Astrocyte (in vitro differentiated cells and primary cell): ENCODE results near the gene GABBR2. TPM values are rescaled to one million over a fixed set of nuclear protein-coding genes. Genes with fewer than 3 reads are reported as not detected.

Experiments used
- DNase-seq: peaks from one replicate; pipeline ENCODE4 v3.0.0-alpha.2; 2010; ENCODE audit warnings: low read depth
- FAIRE-seq: peaks from 2 replicates; lab custom pipeline; 2011; peaks lifted over from hg19 to GRCh38; lab: Jason Lieb, UNC
- H2AFZ ChIP-seq: 2 replicates; pipeline ENCODE4 v1.6.0; 2012; ENCODE audit warnings: low read depth, low read length, inconsistent platforms
- H3K27ac ChIP-seq: 2 replicates; pipeline ENCODE4 v1.5.1; 2011; ENCODE audit warnings: low read depth, low read length, inconsistent platforms
- H3K27me3 ChIP-seq: 2 replicates; pipeline ENCODE4 v1.6.0; 2011; ENCODE audit warnings: low read length, inconsistent platforms; ENCODE audit not compliant: insufficient read depth
- H3K36me3 ChIP-seq: 2 replicates; pipeline ENCODE4 v1.5.1; 2011; ENCODE audit warnings: low read length, inconsistent platforms; ENCODE audit not compliant: insufficient read depth
- H3K4me1 ChIP-seq: 2 replicates; pipeline ENCODE4 v1.5.1; 2011; ENCODE audit warnings: low read length, inconsistent platforms; ENCODE audit not compliant: insufficient read depth
- H3K4me2 ChIP-seq: 2 replicates; pipeline ENCODE4 v1.6.0; 2012; ENCODE audit warnings: low read length, inconsistent platforms
- H3K4me3 ChIP-seq: 2 replicates; pipeline ENCODE4 v1.5.1; 2011; ENCODE audit warnings: low read depth, mild to moderate bottlenecking, low read length, inconsistent platforms; ENCODE audit not compliant: insufficient read depth
- H3K79me2 ChIP-seq: 2 replicates; pipeline ENCODE4 v1.6.0; 2012; ENCODE audit warnings: mild to moderate bottlenecking, low read length, inconsistent platforms; ENCODE audit not compliant: insufficient read depth
- H3K9ac ChIP-seq: 2 replicates; pipeline ENCODE4 v1.6.0; 2012; ENCODE audit warnings: mild to moderate bottlenecking, low read length, inconsistent platforms
- H3K9me3 ChIP-seq: 2 replicates; pipeline ENCODE4 v1.5.1; 2012; ENCODE audit warnings: low read depth, mild to moderate bottlenecking, low read length, inconsistent platforms; ENCODE audit not compliant: insufficient read depth
- H4K20me1 ChIP-seq: 2 replicates; pipeline ENCODE4 v1.6.0; 2012; ENCODE audit warnings: low read length, inconsistent platforms; ENCODE audit not compliant: insufficient read depth
- H3K27ac Mint-ChIP-seq: one replicate; pipeline ENCODE4 v1.8.0; 2021; ENCODE audit warnings: mild to moderate bottlenecking, mixed read lengths; ENCODE audit not compliant: unreplicated experiment
- H3K27me3 Mint-ChIP-seq: one replicate; pipeline ENCODE4 v1.8.0; 2021; ENCODE audit warnings: low read depth, mixed read lengths; ENCODE audit not compliant: unreplicated experiment
- H3K36me3 Mint-ChIP-seq: one replicate; pipeline ENCODE4 v1.8.0; 2021; ENCODE audit warnings: low read depth, mixed read lengths; ENCODE audit not compliant: unreplicated experiment
- H3K4me1 Mint-ChIP-seq: one replicate; pipeline ENCODE4 v1.8.0; 2021; ENCODE audit warnings: low read depth, mixed read lengths; ENCODE audit not compliant: unreplicated experiment
- H3K4me3 Mint-ChIP-seq: one replicate; pipeline ENCODE4 v1.8.0; 2021; ENCODE audit warnings: mild to moderate bottlenecking, moderate library complexity, mixed read lengths; ENCODE audit not compliant: unreplicated experiment
- H3K9me3 Mint-ChIP-seq: one replicate; pipeline ENCODE4 v1.8.0; 2021; ENCODE audit warnings: mild to moderate bottlenecking, mixed read lengths; ENCODE audit not compliant: unreplicated experiment
- CTCF ChIP-seq: IDR thresholded peaks from 2 replicates; pipeline ENCODE4 v1.5.1; 2011; ENCODE audit warnings: low read depth, mild to moderate bottlenecking, inconsistent platforms, low read length, moderate library complexity; ENCODE audit not compliant: insufficient read depth
- EZH2 ChIP-seq: IDR thresholded peaks from 2 replicates; pipeline ENCODE4 v1.6.1; 2012; ENCODE audit warnings: mild to moderate bottlenecking, low read length, inconsistent platforms; ENCODE audit not compliant: insufficient read depth
- total RNA-seq: library from RNA; stranded (reverse); gene quantifications from 2 replicates; pipeline ENCODE4 v1.2.1, GENCODE V29; 2021

The GABBR2 gene
- total RNA-seq, 1 donor from 2014 or later: 2.0 TPM

GRCh38 chr9:98541684-98542230 is 167.0 kb downstream of the GABBR2 start:
- Mint-ChIP-seq H3K4me1 (peaks cover 8% of the 10 kb centered on the region), H3K27ac (peak overlapping the region; percentile 47), H3K27me3 (peaks cover 11% of the 10 kb centered on the region), H3K9me3 (peaks cover 6% of the 10 kb centered on the region), H3K4me3 (no peak overlapping the region), H3K36me3 (no peaks in the 10 kb centered on the region)
- H3K9ac ChIP-seq: no peak overlapping the region
- FAIRE-seq (no peak), DNase-seq (no peak)
- TF ChIP-seq EZH2: no peak
- no peak for TF ChIP-seq CTCF
- no peaks in the 10 kb centered on the region for H3K36me3 ChIP-seq
- H3K27ac ChIP-seq: no peak overlapping the region
- H4K20me1 ChIP-seq: no peaks in the 10 kb centered on the region
- no peak overlapping the region for H2AFZ ChIP-seq
- H3K27me3 ChIP-seq: no peaks in the 10 kb centered on the region
- H3K4me1 ChIP-seq: peaks cover 13% of the 10 kb centered on the region
- no peaks in the 10 kb centered on the region for H3K9me3 ChIP-seq
- H3K4me3 ChIP-seq: no peak overlapping the region
- H3K4me2 ChIP-seq: no peak overlapping the region
- no peaks in the 10 kb centered on the region for H3K79me2 ChIP-seq

- Mint-ChIP-seq H3K4me3 (no peak overlapping the region), H3K9me3 (peaks cover 8% of the 10 kb centered on the region), H3K27me3 (peaks cover 13% of the 10 kb centered on the region), H3K4me1 (peaks cover 8% of the 10 kb centered on the region), H3K36me3 (no peaks in the 10 kb centered on the region), H3K27ac (no peak overlapping the region)
- Histone ChIP-seq H3K36me3 (no peaks in the 10 kb centered on the region), H3K79me2 (no peaks in the 10 kb centered on the region), H3K4me3 (no peak overlapping the region), H3K9ac (peak overlapping the region; percentile 41), H3K27me3 (no peaks in the 10 kb centered on the region), H3K9me3 (no peaks in the 10 kb centered on the region), H3K4me1 (peaks cover 13% of the 10 kb centered on the region), H3K27ac (peak overlapping the region; percentile 67), H3K4me2 (peak overlapping the region; percentile 66), H2AFZ (peak overlapping the region; percentile 64), H4K20me1 (no peaks in the 10 kb centered on the region)
- FAIRE-seq: no peak
- DNase-seq: peak; percentile 65
- TF ChIP-seq EZH2 (no peak), CTCF (no peak)
Measured at GRCh38 chr9:98540476-98540875, 168.3 kb downstream of the GABBR2 start.

- peaks cover 8% of the 10 kb centered on the region for H3K4me1 Mint-ChIP-seq
- DNase-seq: peak; percentile 87
Measured at GRCh38 chr9:98539954-98540353, 168.8 kb downstream of the GABBR2 start.

More at GRCh38 chr9:98539954-98540353, 168.8 kb downstream of the GABBR2 start:
- H3K4me3 ChIP-seq: no peak overlapping the region
- H2AFZ ChIP-seq: peak overlapping the region; percentile 64
- FAIRE-seq: no peak
- no peaks in the 10 kb centered on the region for H3K36me3 ChIP-seq
- H3K27me3 ChIP-seq: no peaks in the 10 kb centered on the region
- no peak overlapping the region for H3K27ac Mint-ChIP-seq
- peaks cover 13% of the 10 kb centered on the region for H3K4me1 ChIP-seq
- no peaks in the 10 kb centered on the region for H3K79me2 ChIP-seq
- H3K9me3 ChIP-seq: no peaks in the 10 kb centered on the region
- TF ChIP-seq EZH2: no peak
- TF ChIP-seq CTCF: no peak
- peak overlapping the region; percentile 41 for H3K9ac ChIP-seq
- H4K20me1 ChIP-seq: no peaks in the 10 kb centered on the region
- H3K36me3 Mint-ChIP-seq: no peaks in the 10 kb centered on the region
- H3K9me3 Mint-ChIP-seq: peaks cover 8% of the 10 kb centered on the region
- H3K27me3 Mint-ChIP-seq: peaks cover 13% of the 10 kb centered on the region
- H3K4me2 ChIP-seq: peak overlapping the region; percentile 66
- H3K27ac ChIP-seq: peak overlapping the region; percentile 67
- no peak overlapping the region for H3K4me3 Mint-ChIP-seq
